ENCODE data around the gene RSRC1. TPM values are rescaled to one million over a fixed set of nuclear protein-coding genes. Genes with fewer than 3 reads are reported as not detected.
"Not testable (repeated sequence)": the region's sequence is repeated elsewhere in the genome, so short reads cannot be mapped to it uniquely, and the experiment has no call there.

The RSRC1 gene
- total and polyA plus RNA-seq, 2 donors (not counting 1 experiment from before 2014, with no cell fraction given) = 4.5 to 54.6 TPM

GRCh38 chr3:158226429-158226828 is 116.5 kb downstream of the RSRC1 start:
- Mint-ChIP-seq H3K4me3 (no peak overlapping the region), H3K27me3 (no peaks in the 10 kb centered on the region), H3K4me1 (no peaks in the 10 kb centered on the region), H3K9me3 (ENCODE audit: insufficient read depth) (no peaks in the 10 kb centered on the region), H3K27ac (no peak overlapping the region)
- no peak overlapping the region for H3K27ac ChIP-seq (ENCODE audit: low read length in 2 of 2)
- no peaks in the 10 kb centered on the region for H3K27me3 ChIP-seq (replicated peaks in 1 of 4; ENCODE audit: control extremely low read depth in 1 of 4, control insufficient read depth in 3 of 4, insufficient read depth in 4 of 4, low read length in 3 of 4)
- no peak overlapping the region for H3K4me3 ChIP-seq (ENCODE audit: control extremely low read depth in 1 of 5, extremely low read depth in 1 of 5, insufficient read depth in 1 of 5, low read depth in 2 of 5, low read length in 4 of 5)
- intact Hi-C loops (cut with micrococcal nuclease) = no loop called here
- H3K4me2 ChIP-seq (replicated peaks; ENCODE audit: low read depth, low read length, poor library complexity, severe bottlenecking) = no peak overlapping the region
- DNase-seq (no peak), ATAC-seq (ENCODE audit: low read depth) (no peak)
- no peak for TF ChIP-seq CTCF (IDR thresholded peaks at IDR 0.05)
- TF ChIP-seq EZH2 (IDR thresholded peaks at IDR 0.05; ENCODE audit: borderline replicate concordance, insufficient read depth, low read depth, low read length, poor library complexity, severe bottlenecking) = no peak
- H2AFZ ChIP-seq (ENCODE audit: insufficient read depth, low read depth, low read length, poor library complexity, severe bottlenecking) = no peak overlapping the region
- H3K9ac ChIP-seq (ENCODE audit: low read length) = no peak overlapping the region
- H3K36me3 ChIP-seq (replicated peaks in 1 of 2; ENCODE audit: control extremely low read depth in 1 of 2, control insufficient read depth in 1 of 2, extremely low read depth in 1 of 2, insufficient read depth in 2 of 2, low read length in 1 of 2) = no peaks in the 10 kb centered on the region
- CTCF ChIA-PET = no interaction called here
- no peaks in the 10 kb centered on the region for H4K20me1 ChIP-seq (ENCODE audit: control insufficient read depth, insufficient read depth, low read length, poor library complexity, severe bottlenecking)
- H3K79me2 ChIP-seq (ENCODE audit: control insufficient read depth, insufficient read depth, low read length) = no peaks in the 10 kb centered on the region
- H3K9me3 ChIP-seq (ENCODE audit: control extremely low read depth in 1 of 3, control insufficient read depth in 2 of 3, insufficient read depth in 1 of 3, low read length in 2 of 3) = no peaks in the 10 kb centered on the region
- POLR2A ChIA-PET = no interaction called here
- no peaks in the 10 kb centered on the region for H3K4me1 ChIP-seq (ENCODE audit: control insufficient read depth in 2 of 2, insufficient read depth in 2 of 2, low read length in 2 of 2)

- H3K27ac ChIP-seq (ENCODE audit: low read length in 2 of 2); H3K36me3 ChIP-seq (replicated peaks in 1 of 2; ENCODE audit: control extremely low read depth in 1 of 2, control insufficient read depth in 1 of 2, extremely low read depth in 1 of 2, insufficient read depth in 2 of 2, low read length in 1 of 2); intact Hi-C loops (cut with micrococcal nuclease); DNase-seq; H4K20me1 ChIP-seq (ENCODE audit: control insufficient read depth, insufficient read depth, low read length, poor library complexity, severe bottlenecking); H3K79me2 ChIP-seq (ENCODE audit: control insufficient read depth, insufficient read depth, low read length); H3K27me3 Mint-ChIP-seq; H3K9ac ChIP-seq (ENCODE audit: low read length); H3K4me1 Mint-ChIP-seq; H3K9me3 ChIP-seq (ENCODE audit: control extremely low read depth in 1 of 3, control insufficient read depth in 2 of 3, insufficient read depth in 1 of 3, low read length in 2 of 3); CTCF ChIA-PET; H3K27me3 ChIP-seq (replicated peaks in 1 of 4; ENCODE audit: control extremely low read depth in 1 of 4, control insufficient read depth in 3 of 4, insufficient read depth in 4 of 4, low read length in 3 of 4); H3K4me3 ChIP-seq (ENCODE audit: control extremely low read depth in 1 of 5, extremely low read depth in 1 of 5, insufficient read depth in 1 of 5, low read depth in 2 of 5, low read length in 4 of 5); H3K4me2 ChIP-seq (replicated peaks; ENCODE audit: low read depth, low read length, poor library complexity, severe bottlenecking); H2AFZ ChIP-seq (ENCODE audit: insufficient read depth, low read depth, low read length, poor library complexity, severe bottlenecking); H3K4me1 ChIP-seq (ENCODE audit: control insufficient read depth in 2 of 2, insufficient read depth in 2 of 2, low read length in 2 of 2); H3K9me3 Mint-ChIP-seq (ENCODE audit: insufficient read depth); ATAC-seq (ENCODE audit: low read depth); H3K4me3 Mint-ChIP-seq; POLR2A ChIA-PET; H3K27ac Mint-ChIP-seq: not testable (repeated sequence)
- no CpG with 5 or more reads among the region's 10 CpGs for WGBS (ENCODE audit: insufficient coverage)
These were observed 119.1 kb downstream of the RSRC1 start for GRCh38 chr3:158228942-158229341.
